Left ventricle myocardium inferior (tissue), 1 donor: ENCODE measurements around the gene SGCD. TPM values are rescaled to one million over a fixed set of nuclear protein-coding genes. Genes with fewer than 3 reads are reported as not detected.

ENCODE experiments used
- DNase-seq: peaks from one replicate; pipeline ENCODE4 v3.0.0-alpha.2; 2020
- H3K27ac ChIP-seq: fragments of 200-600 bp; replicated peaks from 2 replicates; pipeline ENCODE4 v1.8.0; 2021
- H3K27me3 ChIP-seq: fragments of 200-600 bp; 2 replicates; pipeline ENCODE4 v1.8.0; 2021; ENCODE audit warnings: low read depth
- H3K36me3 ChIP-seq: fragments of 200-600 bp; 2 replicates; pipeline ENCODE4 v1.8.0; 2021
- H3K4me1 ChIP-seq: fragments of 200-600 bp; 2 replicates; pipeline ENCODE4 v1.8.0; 2021
- H3K4me3 ChIP-seq: fragments of 200-600 bp; 2 replicates; pipeline ENCODE4 v1.8.0; 2021; ENCODE audit warnings: mild to moderate bottlenecking, moderate library complexity
- H3K9me3 ChIP-seq: fragments of 200-600 bp; replicated peaks from 2 replicates; pipeline ENCODE4 v1.8.0; 2021
- CTCF ChIP-seq: fragments of 200-600 bp; IDR thresholded peaks from 2 replicates; pipeline ENCODE4 v1.8.0; 2021; ENCODE audit warnings: antibody characterized with exemption, mild to moderate bottlenecking, borderline replicate concordance
- intact Hi-C: fragments of 100-400 bp; cut with micrococcal nuclease; formaldehyde crosslinking; loops from one replicate; pipeline ENCODE4 v1.11.0; 2022
- total RNA-seq: library from RNA; stranded (reverse); fragmentation: NEBNext Ultra II Directional; extraction: Animal tissue kit (Norgen Biotek cat#: 25700); gene quantifications from one replicate; pipeline ENCODE4 v1.2.1, GENCODE V29; 2021
- donor health status: DM: no; HTN: yes; CAD: no; lungs with severe emphysema.

SGCD gene
- total RNA-seq, 1 donor from 2014 or later = 98.7 TPM

- no peak for TF ChIP-seq CTCF
- H3K4me1 ChIP-seq = peaks cover 43% of the 10 kb centered on the region
- no peaks in the 10 kb centered on the region for H3K9me3 ChIP-seq
- H3K27ac ChIP-seq = no peak overlapping the region
- no peaks in the 10 kb centered on the region for H3K36me3 ChIP-seq
- intact Hi-C loops = no loop called here
- no peak for DNase-seq
- H3K27me3 ChIP-seq = no peaks in the 10 kb centered on the region
- H3K4me3 ChIP-seq = no peak overlapping the region
Measured at GRCh38 chr5:156367597-156367996, 40.6 kb downstream of the SGCD start.

- Histone ChIP-seq H3K36me3 (no peaks in the 10 kb centered on the region), H3K27me3 (no peaks in the 10 kb centered on the region)
Measured at GRCh38 chr5:156375895-156376495, 49.0 kb downstream of the SGCD start.

DNA sequence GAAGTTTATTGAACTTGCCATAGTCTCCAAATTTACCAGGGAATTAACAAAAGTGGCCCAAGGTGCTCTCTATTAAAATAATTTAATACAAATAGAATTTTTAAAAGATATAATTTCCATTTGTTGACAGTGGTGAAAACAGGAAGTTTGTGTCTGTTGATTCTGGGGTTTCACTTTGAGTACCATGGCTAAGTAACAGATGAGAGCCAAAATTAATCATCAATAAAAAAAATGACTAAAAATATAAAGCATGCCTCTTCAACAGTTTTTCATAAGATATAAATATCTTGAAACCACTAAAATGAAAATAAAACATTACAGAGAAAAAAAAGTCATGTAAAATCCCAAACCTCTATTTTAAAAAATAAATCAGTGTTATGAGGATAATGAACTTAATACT lies 49.8 kb downstream of the SGCD start:
- no peak overlapping the region for H3K27ac ChIP-seq
- no peak overlapping the region for H3K4me3 ChIP-seq
- TF ChIP-seq CTCF = no peak
- H3K9me3 ChIP-seq = no peaks in the 10 kb centered on the region
- intact Hi-C loops = no loop called here
- no peaks in the 10 kb centered on the region for H3K36me3 ChIP-seq
- H3K4me1 ChIP-seq = peaks cover 40% of the 10 kb centered on the region
- no peaks in the 10 kb centered on the region for H3K27me3 ChIP-seq
- no peak for DNase-seq

More at GRCh38 chr5:156375895-156376495, 49.0 kb downstream of the SGCD start:
- no peak overlapping the region for H3K4me3 ChIP-seq
- intact Hi-C loops = no loop called here
- H3K9me3 ChIP-seq = no peaks in the 10 kb centered on the region
- H3K27ac ChIP-seq = no peak overlapping the region
- no peak for TF ChIP-seq CTCF
- peaks cover 35% of the 10 kb centered on the region for H3K4me1 ChIP-seq
- DNase-seq = no peak

- no peak for TF ChIP-seq CTCF
- H3K36me3 ChIP-seq = no peaks in the 10 kb centered on the region
- no peaks in the 10 kb centered on the region for H3K27me3 ChIP-seq
- H3K4me3 ChIP-seq = no peak overlapping the region
- no peak for DNase-seq
- intact Hi-C loops = no loop called here
- no peaks in the 10 kb centered on the region for H3K9me3 ChIP-seq
- peaks cover 53% of the 10 kb centered on the region for H3K4me1 ChIP-seq
- no peak overlapping the region for H3K27ac ChIP-seq
Measured at GRCh38 chr5:156378159-156378558, 51.2 kb downstream of the SGCD start.

DNA sequence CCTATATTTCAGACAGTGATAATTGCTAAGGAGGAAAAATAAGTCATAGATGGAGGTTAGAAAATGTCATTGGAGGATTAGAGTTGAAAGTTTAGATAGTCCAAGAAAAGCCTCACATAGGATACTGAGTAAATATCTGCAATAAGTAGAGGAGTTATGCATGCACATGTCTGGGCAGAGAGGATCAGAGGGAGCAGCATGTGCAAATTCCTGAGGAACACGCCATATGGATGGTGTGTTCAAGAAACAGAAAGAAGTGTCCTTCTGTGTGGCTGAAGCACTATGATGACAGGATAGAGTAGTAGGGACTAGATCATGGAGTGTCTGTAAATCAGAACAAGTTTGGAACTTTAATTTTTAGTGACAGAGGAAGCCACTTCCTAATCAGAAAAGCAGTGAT lies 52.2 kb downstream of the SGCD start:
- Histone ChIP-seq H3K4me3 (no peak overlapping the region), H3K36me3 (no peaks in the 10 kb centered on the region), H3K9me3 (no peaks in the 10 kb centered on the region), H3K4me1 (peaks cover 63% of the 10 kb centered on the region), H3K27me3 (no peaks in the 10 kb centered on the region), H3K27ac (no peak overlapping the region)
- intact Hi-C loops = no loop called here
- no peak for TF ChIP-seq CTCF
- DNase-seq = no peak
